IPS-18c (cell line): Measurements from ENCODE around the gene FAM228A.

Experiments used
- H3K4me3 ChIP-seq: 2 replicates; pipeline ENCODE4 v1.7.0; 2013; ENCODE audit warnings: low read depth, mild to moderate bottlenecking, low read length, moderate library complexity; ENCODE audit not compliant: insufficient read depth
- H3K9me3 ChIP-seq: one replicate; pipeline ENCODE4 v1.6.1; 2013; ENCODE audit warnings: mild to moderate bottlenecking, low read length, moderate library complexity; ENCODE audit not compliant: control insufficient read depth, insufficient read depth

FAM228A gene

GRCh38 chr2:24209389-24210105 lies 34.7 kb downstream of the FAM228A start:
- H3K4me3 ChIP-seq: no peak overlapping the region

GRCh38 chr2:24210106-24210455 lies 35.2 kb downstream of the FAM228A start:
- Histone ChIP-seq H3K4me3 (no peak overlapping the region), H3K9me3 (no peaks in the 10 kb centered on the region)

More at GRCh38 chr2:24209389-24210105, 34.7 kb downstream of the FAM228A start:
- no peaks in the 10 kb centered on the region for H3K9me3 ChIP-seq

GRCh38 chr2:24210723-24211122 lies 35.9 kb downstream of the FAM228A start:
- no peaks in the 10 kb centered on the region for H3K9me3 ChIP-seq
- H3K4me3 ChIP-seq: no peak overlapping the region

GRCh38 chr2:24211408-24211807 lies 36.6 kb downstream of the FAM228A start:
- no peak overlapping the region for H3K4me3 ChIP-seq

GRCh38 chr2:24214880-24215279 lies 40.0 kb downstream of the FAM228A start:
- Histone ChIP-seq H3K4me3 (no peak overlapping the region), H3K9me3 (no peaks in the 10 kb centered on the region)

More at GRCh38 chr2:24211408-24211807, 36.6 kb downstream of the FAM228A start:
- H3K9me3 ChIP-seq: no peaks in the 10 kb centered on the region

GRCh38 chr2:24220554-24221291 lies 45.9 kb downstream of the FAM228A start:
- H3K4me3 ChIP-seq: no peak overlapping the region

GRCh38 chr2:24221343-24222050 lies 46.6 kb downstream of the FAM228A start:
- Histone ChIP-seq H3K9me3 (no peaks in the 10 kb centered on the region), H3K4me3 (no peak overlapping the region)

More at GRCh38 chr2:24220554-24221291, 45.9 kb downstream of the FAM228A start:
- H3K9me3 ChIP-seq: no peaks in the 10 kb centered on the region

GRCh38 chr2:24222946-24223345 lies 48.1 kb downstream of the FAM228A start:
- no peak overlapping the region for H3K4me3 ChIP-seq
- H3K9me3 ChIP-seq: no peaks in the 10 kb centered on the region

- H3K4me3 ChIP-seq: no peak overlapping the region
- H3K9me3 ChIP-seq: no peaks in the 10 kb centered on the region
Observed at GRCh38 chr2:24225499-24226242, 50.8 kb downstream of the FAM228A start.

GRCh38 chr2:24228470-24228869 lies 53.6 kb downstream of the FAM228A start:
- no peaks in the 10 kb centered on the region for H3K9me3 ChIP-seq
- H3K4me3 ChIP-seq: no peak overlapping the region

GRCh38 chr2:24231461-24231881 lies 56.6 kb downstream of the FAM228A start:
- Histone ChIP-seq H3K4me3 (no peak overlapping the region), H3K9me3 (no peaks in the 10 kb centered on the region)

- no peak overlapping the region for H3K4me3 ChIP-seq
- H3K9me3 ChIP-seq: no peaks in the 10 kb centered on the region
Observed at GRCh38 chr2:24233321-24233720, 58.5 kb downstream of the FAM228A start.

GRCh38 chr2:24237313-24237712 lies 62.5 kb downstream of the FAM228A start:
- no peaks in the 10 kb centered on the region for H3K9me3 ChIP-seq

GRCh38 chr2:24238158-24238557 lies 63.3 kb downstream of the FAM228A start:
- H3K9me3 ChIP-seq: no peaks in the 10 kb centered on the region
- H3K4me3 ChIP-seq: no peak overlapping the region

More at GRCh38 chr2:24237313-24237712, 62.5 kb downstream of the FAM228A start:
- H3K4me3 ChIP-seq: no peak overlapping the region

- Histone ChIP-seq H3K9me3 (no peaks in the 10 kb centered on the region), H3K4me3 (no peak overlapping the region)
Observed at GRCh38 chr2:24239553-24239952, 64.7 kb downstream of the FAM228A start.
